ENCODE measurements around the gene PRDX3. TPM values are rescaled to one million over a fixed set of nuclear protein-coding genes. Genes with fewer than 3 reads are reported as not detected.

The PRDX3 gene
- total RNA-seq, 2 experiments from 2014 or later, result 7.1 to 7.5 TPM

DNA sequence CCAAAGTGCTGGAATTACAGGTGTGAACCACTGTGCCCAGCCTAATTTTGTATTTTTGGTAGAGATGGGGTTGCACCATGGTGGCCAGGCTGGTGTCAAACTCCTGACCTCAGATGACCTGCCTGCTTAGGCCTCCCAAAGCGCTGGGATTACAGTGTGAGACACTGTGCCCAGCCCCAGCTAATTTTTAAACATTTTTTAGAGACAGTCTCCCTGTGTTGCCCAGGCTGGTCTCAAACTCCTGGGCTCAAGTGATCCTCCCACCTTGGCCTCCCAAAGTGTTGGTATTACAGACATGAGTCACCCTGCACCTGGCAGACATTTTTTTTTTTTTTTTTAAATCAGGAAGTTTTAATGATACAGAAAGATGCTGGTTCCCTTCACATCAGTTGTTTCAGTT is 59.2 kb downstream of the PRDX3 start:
- H3K36me3 ChIP-seq (ENCODE audit: insufficient read depth, low read length), result peaks cover 58% of the 10 kb centered on the region
- POLR2A ChIA-PET, result no interaction called here

GRCh38 chr10:119118231-119118630 is 60.4 kb downstream of the PRDX3 start:
- TF ChIP-seq, protein P1, sequence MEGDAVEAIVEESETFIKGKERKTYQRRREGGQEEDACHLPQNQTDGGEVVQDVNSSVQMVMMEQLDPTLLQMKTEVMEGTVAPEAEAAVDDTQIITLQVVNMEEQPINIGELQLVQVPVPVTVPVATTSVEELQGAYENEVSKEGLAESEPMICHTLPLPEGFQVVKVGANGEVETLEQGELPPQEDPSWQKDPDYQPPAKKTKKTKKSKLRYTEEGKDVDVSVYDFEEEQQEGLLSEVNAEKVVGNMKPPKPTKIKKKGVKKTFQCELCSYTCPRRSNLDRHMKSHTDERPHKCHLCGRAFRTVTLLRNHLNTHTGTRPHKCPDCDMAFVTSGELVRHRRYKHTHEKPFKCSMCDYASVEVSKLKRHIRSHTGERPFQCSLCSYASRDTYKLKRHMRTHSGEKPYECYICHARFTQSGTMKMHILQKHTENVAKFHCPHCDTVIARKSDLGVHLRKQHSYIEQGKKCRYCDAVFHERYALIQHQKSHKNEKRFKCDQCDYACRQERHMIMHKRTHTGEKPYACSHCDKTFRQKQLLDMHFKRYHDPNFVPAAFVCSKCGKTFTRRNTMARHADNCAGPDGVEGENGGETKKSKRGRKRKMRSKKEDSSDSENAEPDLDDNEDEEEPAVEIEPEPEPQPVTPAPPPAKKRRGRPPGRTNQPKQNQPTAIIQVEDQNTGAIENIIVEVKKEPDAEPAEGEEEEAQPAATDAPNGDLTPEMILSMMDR (IDR thresholded peaks at IDR 0.05), result no peak
- Mint-ChIP-seq H3K4me1 (ENCODE audit: low read depth) (peaks cover 10% of the 10 kb centered on the region), H3K36me3 (ENCODE audit: low read depth) (peaks cover 69% of the 10 kb centered on the region), H3K4me3 (no peak overlapping the region), H3K27ac (no peak overlapping the region), H3K27me3 (no peaks in the 10 kb centered on the region), H3K9me3 (no peaks in the 10 kb centered on the region)
- no peak overlapping the region for H3K27ac ChIP-seq (ENCODE audit: low read depth in 1 of 2, low read length in 2 of 2)
- H3K36me3 ChIP-seq (ENCODE audit: insufficient read depth, low read length), result peaks cover 63% of the 10 kb centered on the region
- ChIA-PET POLR2A (no interaction called here), CTCF (no interaction called here)
- DNase-seq (no peak), ATAC-seq (ENCODE audit: poor library complexity) (no peak)
- intact Hi-C loops (cut with DNase I, micrococcal nuclease), result no loop called here
- H3K4me3 ChIP-seq (ENCODE audit: low read length), result no peak overlapping the region
- peaks cover 5% of the 10 kb centered on the region for H3K4me1 ChIP-seq (ENCODE audit: insufficient read depth, low read length)
- no peaks in the 10 kb centered on the region for H3K9me3 ChIP-seq (ENCODE audit: control insufficient read depth in 1 of 2, insufficient read depth in 1 of 2, low read length in 2 of 2)
- no peaks in the 10 kb centered on the region for H3K27me3 ChIP-seq (ENCODE audit: control insufficient read depth in 1 of 2, insufficient read depth in 2 of 2, low read length in 2 of 2)

More for the DNA sequence above, 59.2 kb downstream of the PRDX3 start:
- no peaks in the 10 kb centered on the region for H3K9me3 Mint-ChIP-seq
- CTCF ChIA-PET, result no interaction called here
- no peak overlapping the region for H3K27ac Mint-ChIP-seq
- intact Hi-C loops (cut with DNase I, micrococcal nuclease), result no loop called here
- no peak overlapping the region for H3K27ac ChIP-seq (ENCODE audit: low read depth in 1 of 2, low read length in 2 of 2)
- TF ChIP-seq, protein P1 (IDR thresholded peaks at IDR 0.05), result no peak
- no peaks in the 10 kb centered on the region for H3K27me3 ChIP-seq (ENCODE audit: control insufficient read depth in 1 of 2, insufficient read depth in 2 of 2, low read length in 2 of 2)
- ATAC-seq (ENCODE audit: poor library complexity), result no peak
- no peaks in the 10 kb centered on the region for H3K27me3 Mint-ChIP-seq
- peaks cover under 1% of the 10 kb centered on the region for H3K4me1 Mint-ChIP-seq (ENCODE audit: low read depth)
- H3K4me3 ChIP-seq (ENCODE audit: low read length), result no peak overlapping the region
- peaks cover 60% of the 10 kb centered on the region for H3K36me3 Mint-ChIP-seq (ENCODE audit: low read depth)
- peaks cover 2% of the 10 kb centered on the region for H3K4me1 ChIP-seq (ENCODE audit: insufficient read depth, low read length)
- no peak overlapping the region for H3K4me3 Mint-ChIP-seq
- DNase-seq, result no peak
- H3K9me3 ChIP-seq (ENCODE audit: control insufficient read depth in 1 of 2, insufficient read depth in 1 of 2, low read length in 2 of 2), result no peaks in the 10 kb centered on the region

Other genes starting within 250 kb of the PRDX3 start
- under 1 TPM; 0.08 to 0.14 TPM for gene NANOS1, start 149.1 kb downstream of the PRDX3 start, total RNA-seq
- 100 to 1,000 TPM; 129 TPM for gene EIF3A, start 98.0 kb downstream of the PRDX3 start, total RNA-seq
- 10 to 100 TPM; 40.4 to 45.6 TPM for gene DENND10, start 74.7 kb downstream of the PRDX3 start, total RNA-seq
- 1 to 10 TPM; 7.1 to 7.8 TPM for gene SFXN4, start 13.1 kb downstream of the PRDX3 start, total RNA-seq
- gene GRK5, start 28.8 kb upstream of the PRDX3 start, total RNA-seq, result 10 to 100 TPM; 19.2 to 20.8 TPM

All from CD4-positive, alpha-beta T cell (primary cell).